ENCODE data around the gene C19orf38. TPM values are rescaled to one million over a fixed set of nuclear protein-coding genes. Genes with fewer than 3 reads are reported as not detected.
A peak's percentile ranks its signal among the peaks of the same experiment; 100 is the strongest.

The C19orf38 gene
- total RNA-seq, 1 experiment from 2014 or later: not detected

GRCh38 chr19:10916602-10917001 lies 68.4 kb downstream of the C19orf38 start:
- Mint-ChIP-seq H3K9me3 (no peaks in the 10 kb centered on the region), H3K4me1 (no peaks in the 10 kb centered on the region), H3K4me3 (no peak overlapping the region), H3K36me3 (ENCODE audit: insufficient read depth in 1 of 3, low read depth in 3 of 3) (peaks cover 9 to 65% (median 53%) of the 10 kb centered on the region in 3 experiments; a peak in 6 of 7 replicates), H3K27me3 (ENCODE audit: low read depth) (no peaks in the 10 kb centered on the region), H3K27ac (no peak overlapping the region)
- no peaks in the 10 kb centered on the region for H3K23me2 ChIP-seq (ENCODE audit: insufficient read length, low read depth, low read length, poor library complexity, severe bottlenecking)
- H3K56ac ChIP-seq (ENCODE audit: insufficient read length, low read depth, low read length): no peak overlapping the region
- H4K91ac ChIP-seq (ENCODE audit: insufficient read length, low read depth, low read length): no peak overlapping the region
- no peaks in the 10 kb centered on the region for H3K4me1 ChIP-seq (ENCODE audit: insufficient read depth, low read length)
- H2BK12ac ChIP-seq (ENCODE audit: insufficient read length, low read depth, low read length): no peak overlapping the region
- no peaks in the 10 kb centered on the region for H4K20me1 ChIP-seq (ENCODE audit: control insufficient read depth, insufficient read depth, insufficient read length)
- TF ChIP-seq, protein P1, sequence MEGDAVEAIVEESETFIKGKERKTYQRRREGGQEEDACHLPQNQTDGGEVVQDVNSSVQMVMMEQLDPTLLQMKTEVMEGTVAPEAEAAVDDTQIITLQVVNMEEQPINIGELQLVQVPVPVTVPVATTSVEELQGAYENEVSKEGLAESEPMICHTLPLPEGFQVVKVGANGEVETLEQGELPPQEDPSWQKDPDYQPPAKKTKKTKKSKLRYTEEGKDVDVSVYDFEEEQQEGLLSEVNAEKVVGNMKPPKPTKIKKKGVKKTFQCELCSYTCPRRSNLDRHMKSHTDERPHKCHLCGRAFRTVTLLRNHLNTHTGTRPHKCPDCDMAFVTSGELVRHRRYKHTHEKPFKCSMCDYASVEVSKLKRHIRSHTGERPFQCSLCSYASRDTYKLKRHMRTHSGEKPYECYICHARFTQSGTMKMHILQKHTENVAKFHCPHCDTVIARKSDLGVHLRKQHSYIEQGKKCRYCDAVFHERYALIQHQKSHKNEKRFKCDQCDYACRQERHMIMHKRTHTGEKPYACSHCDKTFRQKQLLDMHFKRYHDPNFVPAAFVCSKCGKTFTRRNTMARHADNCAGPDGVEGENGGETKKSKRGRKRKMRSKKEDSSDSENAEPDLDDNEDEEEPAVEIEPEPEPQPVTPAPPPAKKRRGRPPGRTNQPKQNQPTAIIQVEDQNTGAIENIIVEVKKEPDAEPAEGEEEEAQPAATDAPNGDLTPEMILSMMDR (conservative IDR thresholded peaks at IDR 0.05): no peak
- no peak overlapping the region for H2AFZ ChIP-seq (ENCODE audit: low read length)
- no peak overlapping the region for H3K18ac ChIP-seq (ENCODE audit: insufficient read length, low read depth, low read length)
- H2BK5ac ChIP-seq (ENCODE audit: insufficient read length, low read length): no peak overlapping the region
- H3K14ac ChIP-seq (ENCODE audit: insufficient read depth, low read length): no peak overlapping the region
- H2AK5ac ChIP-seq (ENCODE audit: insufficient read length, low read length): no peak overlapping the region
- H3K27ac ChIP-seq (ENCODE audit: insufficient read length, low read depth, low read length): no peak overlapping the region
- no peak overlapping the region for H3K4ac ChIP-seq (ENCODE audit: low read depth, low read length)
- H2BK20ac ChIP-seq (ENCODE audit: low read depth, low read length, poor library complexity, severe bottlenecking): no peak overlapping the region
- H2BK15ac ChIP-seq (ENCODE audit: low read depth, low read length): no peak overlapping the region
- no CpG with 5 or more reads among the region's 6 CpGs for WGBS (ENCODE audit: extremely low coverage, insufficient read length, low lambda C conversion rate)
- H2BK120ac ChIP-seq (ENCODE audit: low read depth, low read length, poor library complexity, severe bottlenecking): no peak overlapping the region
- no peak overlapping the region for H4K5ac ChIP-seq (ENCODE audit: insufficient read length, low read depth, low read length)
- peak; percentile 20 for DNase-seq
- H3T11ph ChIP-seq (ENCODE audit: low read length): no peak overlapping the region
- H3K27me3 ChIP-seq (ENCODE audit: insufficient read depth, low read length): no peaks in the 10 kb centered on the region
- no peak overlapping the region for H3K4me2 ChIP-seq (ENCODE audit: insufficient read depth, insufficient read length, low read length)
- H3K9me3 ChIP-seq (ENCODE audit: control insufficient read depth, low read depth, low read length): no peaks in the 10 kb centered on the region
- H3K9ac ChIP-seq (ENCODE audit: extremely low read depth, insufficient read length, low read length): no peak overlapping the region
- H3K79me1 ChIP-seq (ENCODE audit: insufficient read depth, low read depth, low read length, poor library complexity, severe bottlenecking): no peaks in the 10 kb centered on the region
- no peak overlapping the region for H4K8ac ChIP-seq (replicated peaks; ENCODE audit: insufficient read length, low read depth, low read length)
- no peaks in the 10 kb centered on the region for H3K79me2 ChIP-seq (ENCODE audit: insufficient read depth, low read length)
- no peak overlapping the region for H3K23ac ChIP-seq (ENCODE audit: insufficient read length, low read depth, low read length)
